ENCODE data around the gene POLR3B.
"Not testable (repeated sequence)": the region's sequence is repeated elsewhere in the genome, so short reads cannot be mapped to it uniquely, and the experiment has no call there.

POLR3B gene

DNA sequence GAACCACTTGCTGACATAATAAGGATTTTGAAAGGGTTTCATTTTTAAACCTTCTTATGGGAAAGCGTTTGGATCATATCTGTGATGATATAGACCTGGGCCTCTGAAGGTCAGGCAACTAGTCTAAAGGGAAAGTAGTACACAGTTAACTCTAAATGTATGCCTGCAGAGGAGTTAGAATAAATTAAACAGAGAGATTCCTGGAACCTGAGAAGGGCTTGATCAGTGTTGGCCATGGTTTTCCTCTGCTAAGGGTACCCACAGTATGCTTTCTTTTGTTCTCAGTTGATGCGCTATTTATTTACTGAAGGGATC is 14.4 kb upstream of the POLR3B start:
- FAIRE-seq: no peak

GRCh38 chr12:106344131-106344530 is 13.4 kb upstream of the POLR3B start:
- FAIRE-seq: no peak

GRCh38 chr12:106345746-106346145 is 11.8 kb upstream of the POLR3B start:
- FAIRE-seq: no peak

DNA sequence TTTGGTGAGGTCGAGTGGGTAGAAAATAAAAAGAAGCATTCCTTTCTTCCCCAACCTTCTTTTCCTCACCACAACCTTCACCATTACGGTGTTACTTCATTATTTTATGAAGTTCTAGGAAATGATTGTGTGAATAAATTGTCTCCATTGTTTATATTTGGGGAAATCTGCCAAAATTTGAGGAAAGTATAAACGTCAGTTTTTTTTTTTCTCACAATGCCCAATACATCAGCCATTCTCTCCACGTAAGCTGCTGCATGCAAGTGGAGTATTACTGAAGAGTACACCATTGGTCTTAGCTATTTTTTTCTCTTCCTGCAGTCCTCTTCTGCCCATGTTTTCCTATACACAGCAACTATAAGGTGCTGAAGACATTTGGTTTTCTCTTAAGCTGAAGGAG is 9.1 kb upstream of the POLR3B start:
- no peak for FAIRE-seq

DNA sequence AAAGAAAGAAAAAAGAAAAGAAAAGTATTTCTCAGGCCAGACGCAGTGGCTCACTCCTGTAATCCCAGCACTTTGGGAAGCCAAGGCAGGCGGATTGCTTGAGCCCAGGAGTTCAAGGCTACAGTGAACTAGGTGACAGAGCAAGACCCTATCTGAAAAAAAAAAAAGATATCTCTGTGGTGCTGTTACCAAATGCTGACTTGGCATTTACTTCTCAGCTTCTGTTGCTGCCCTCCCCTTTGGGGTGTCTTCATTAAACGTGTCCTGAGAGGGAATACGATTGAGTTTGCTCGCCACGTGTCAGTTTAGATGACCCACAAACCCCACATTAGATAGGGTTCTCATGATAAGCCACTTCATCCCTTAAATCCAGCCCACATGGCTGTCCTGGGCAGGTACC is 4.4 kb upstream of the POLR3B start:
- no peak for FAIRE-seq

DNA sequence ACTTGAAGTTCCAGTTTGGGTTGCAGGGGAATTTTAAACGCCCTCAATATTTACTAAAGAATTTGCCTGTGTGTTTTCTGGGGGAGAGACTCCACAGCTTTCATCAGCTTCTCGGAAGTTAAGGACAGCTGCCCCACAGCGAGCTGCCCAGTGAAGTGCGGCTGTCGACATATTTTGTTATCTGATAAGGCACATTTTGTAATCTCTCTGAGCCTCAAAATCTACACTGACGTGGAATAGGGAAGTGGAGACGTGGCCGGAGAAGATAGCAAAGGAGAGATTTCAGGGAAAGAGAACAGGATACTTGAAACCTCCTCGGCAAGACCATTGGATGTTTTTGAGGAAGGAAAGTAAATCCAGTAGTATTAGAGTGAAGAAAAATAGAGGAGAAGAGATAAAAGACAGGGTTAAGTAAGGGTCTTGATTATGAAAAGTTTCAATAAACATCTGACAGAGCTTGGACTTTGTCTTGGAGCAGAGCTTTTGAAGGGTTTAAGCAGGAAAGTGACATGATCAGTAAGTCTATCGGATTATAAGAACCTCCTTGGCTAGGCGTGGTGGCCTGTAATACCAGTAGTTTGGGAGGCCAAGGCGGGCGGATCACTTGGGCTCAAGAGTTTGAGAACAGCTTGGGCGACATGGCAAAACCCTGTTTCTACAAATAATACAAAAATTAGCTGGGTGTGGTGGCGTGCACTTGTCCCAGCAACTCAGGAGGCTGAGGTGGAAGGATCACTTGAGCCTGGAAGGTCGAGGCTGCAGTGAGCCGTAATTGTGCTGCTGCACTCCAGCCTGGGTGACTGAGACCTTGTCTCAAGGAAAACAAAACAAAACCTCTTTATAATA is 1.1 kb downstream of the POLR3B start:
- no peak for FAIRE-seq

- FAIRE-seq: no peak
Observed at GRCh38 chr12:106359646-106360399, 2.3 kb downstream of the POLR3B start.

- no peak for FAIRE-seq
Observed at GRCh38 chr12:106360400-106360994, 2.9 kb downstream of the POLR3B start.

- no peak for FAIRE-seq
Observed at GRCh38 chr12:106362971-106363370, 5.4 kb downstream of the POLR3B start.

GRCh38 chr12:106364261-106364660 is 6.7 kb downstream of the POLR3B start:
- FAIRE-seq: no peak

- FAIRE-seq: no peak
Observed at GRCh38 chr12:106369624-106370346, 12.2 kb downstream of the POLR3B start.

- FAIRE-seq: no peak
Observed at GRCh38 chr12:106378788-106379187, 21.2 kb downstream of the POLR3B start.

DNA sequence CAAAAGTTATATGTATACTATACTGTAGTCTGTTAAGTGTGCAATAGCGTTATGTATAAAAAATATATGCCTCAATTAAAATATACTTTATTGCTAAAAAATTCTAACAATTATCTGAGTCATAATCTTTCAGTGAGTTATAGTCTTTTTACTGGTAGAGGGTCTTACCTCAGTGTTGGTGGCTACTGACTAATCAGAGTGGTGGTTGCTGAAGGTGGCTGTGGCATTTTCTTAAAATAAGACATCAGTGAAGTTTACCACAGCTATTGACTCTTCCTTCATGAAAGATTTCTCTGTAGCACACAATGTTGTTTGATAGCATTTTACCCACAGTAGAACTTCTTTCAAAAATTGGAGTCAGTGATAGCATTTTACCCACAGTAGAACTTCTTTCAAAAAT is 23.4 kb downstream of the POLR3B start:
- FAIRE-seq: no peak

DNA sequence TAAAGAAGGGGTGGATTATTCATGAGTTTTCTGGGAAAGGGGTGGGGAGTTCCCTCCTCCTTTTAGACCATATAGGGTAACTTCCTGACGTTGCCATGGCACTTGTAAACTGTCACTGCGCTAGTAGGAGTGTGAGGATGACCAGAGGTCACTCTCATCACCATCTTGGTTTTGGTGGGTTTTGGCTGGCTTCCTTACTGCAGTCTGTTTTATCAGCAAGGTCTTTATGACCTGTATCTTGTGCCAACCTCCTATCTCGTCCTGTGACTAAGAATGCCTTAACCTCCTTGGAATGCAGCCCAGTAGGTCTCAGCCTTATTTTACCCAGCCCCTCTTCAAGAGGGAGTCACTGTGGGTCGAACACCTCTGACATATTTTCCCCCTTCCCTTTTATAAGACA is 24.3 kb downstream of the POLR3B start:
- not testable (repeated sequence) for FAIRE-seq

DNA sequence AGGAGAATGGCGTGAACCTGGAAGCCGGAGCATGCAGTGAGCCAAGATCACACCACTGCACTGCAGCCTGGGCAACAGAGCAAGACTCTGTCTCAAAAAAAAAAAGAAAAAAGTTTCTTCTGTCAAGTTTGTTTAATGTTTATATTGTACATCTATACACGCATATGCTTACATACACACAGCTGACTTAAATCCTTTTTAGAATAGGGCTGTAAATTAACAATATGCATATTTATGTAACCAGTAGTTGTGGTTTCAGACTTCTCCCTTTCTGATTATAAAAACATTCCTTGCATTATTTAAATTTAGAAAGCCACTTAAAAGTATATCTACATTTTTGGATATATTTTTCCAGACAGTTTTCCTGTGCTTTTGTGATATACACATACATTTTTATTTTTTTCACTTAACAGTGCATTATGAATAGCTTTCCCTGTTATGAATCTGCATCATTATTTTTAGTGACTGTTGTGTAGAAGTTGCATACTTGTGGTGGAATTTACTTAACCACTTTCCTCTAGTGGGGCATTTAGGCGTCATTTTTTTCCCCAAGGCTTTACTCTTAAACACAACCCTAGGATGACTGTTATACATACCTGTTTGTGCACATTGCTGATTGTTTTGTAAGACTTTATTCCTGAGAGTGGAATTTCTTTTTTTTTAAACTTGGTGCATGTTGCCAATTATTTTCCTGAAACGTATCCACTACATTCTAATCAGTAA is 29.4 kb downstream of the POLR3B start:
- FAIRE-seq: no peak

GRCh38 chr12:106387848-106388377 is 30.4 kb downstream of the POLR3B start:
- FAIRE-seq: no peak

DNA sequence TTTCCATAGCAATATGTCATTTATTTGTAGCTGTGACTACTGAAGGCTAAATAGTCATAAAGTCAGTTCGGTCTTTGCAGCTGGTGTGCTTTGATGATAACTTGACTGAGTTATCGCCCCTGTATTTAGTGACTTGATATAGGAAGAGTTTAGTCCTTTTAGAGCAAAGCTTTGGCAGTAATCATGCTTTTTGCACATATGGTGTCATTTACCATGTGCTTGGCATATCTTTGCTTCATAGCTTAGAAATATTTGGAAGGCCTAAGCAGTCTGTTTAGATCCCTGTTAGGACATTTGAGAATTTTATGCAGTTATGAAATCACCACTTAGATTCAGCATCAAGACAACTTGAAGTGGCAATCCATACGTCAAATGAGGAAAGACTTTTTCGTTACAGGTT is 31.6 kb downstream of the POLR3B start:
- no peak for FAIRE-seq

GRCh38 chr12:106392759-106393158 is 35.2 kb downstream of the POLR3B start:
- FAIRE-seq: no peak

DNA sequence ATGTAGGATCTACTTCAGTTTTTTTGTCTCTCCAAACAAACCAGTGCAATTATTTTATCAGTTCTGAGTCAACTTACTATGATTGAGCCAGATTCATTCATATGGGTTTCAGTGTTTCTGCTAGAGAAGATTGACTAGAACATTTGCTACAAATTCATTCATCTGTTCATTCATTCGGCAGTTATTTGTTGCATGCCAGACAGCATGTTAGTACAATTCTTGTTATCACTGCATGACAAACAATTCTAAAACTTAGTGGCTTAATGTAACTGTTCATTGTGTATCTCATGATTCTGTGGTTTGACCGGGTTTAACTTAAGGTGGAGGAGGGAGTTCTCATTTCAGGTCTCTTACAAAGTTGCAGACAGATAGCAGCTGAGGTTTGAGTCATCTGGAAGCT is 52.3 kb downstream of the POLR3B start:
- no peak for FAIRE-seq

- FAIRE-seq: no peak
Observed at GRCh38 chr12:106412563-106412962, 55.0 kb downstream of the POLR3B start.

DNA sequence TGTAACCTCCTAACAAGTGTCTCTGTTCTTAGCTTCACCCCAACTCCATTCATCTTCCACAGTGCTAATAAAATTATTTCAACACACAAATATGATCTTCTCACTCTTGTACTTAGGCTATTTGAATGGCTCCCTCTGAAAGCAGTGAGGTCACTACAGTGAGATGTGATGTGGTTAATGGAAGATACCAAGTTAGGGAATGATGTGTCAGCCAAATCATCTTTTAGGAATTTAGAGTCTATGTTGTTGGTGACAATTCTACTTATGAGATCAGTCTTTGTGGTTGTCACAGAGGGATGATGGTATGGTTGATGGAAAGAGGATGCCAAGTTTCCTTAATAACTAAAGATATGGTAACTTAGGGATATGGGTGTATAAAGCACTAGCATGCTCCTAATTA is 57.6 kb downstream of the POLR3B start:
- no peak for FAIRE-seq

- FAIRE-seq: no peak
Observed at GRCh38 chr12:106416273-106416672, 58.7 kb downstream of the POLR3B start.
